Lung microvascular endothelial cell (primary cell): Measurements from ENCODE around the gene PROSER1. TPM values are rescaled to one million over a fixed set of nuclear protein-coding genes. Genes with fewer than 3 reads are reported as not detected.
A peak's percentile ranks its signal among the peaks of the same experiment; 100 is the strongest.
"Not testable (repeated sequence)": the region's sequence is repeated elsewhere in the genome, so short reads cannot be mapped to it uniquely, and the experiment has no call there.

Experiments
- DNase-seq, 2 donors: peaks; one replicate each; pipeline versions ENCODE4 v3.0.0 to v3.0.0-alpha.2; 2010; ENCODE audit warnings: low read depth in 2 of 2
- total RNA-seq: library from RNA; depleted of rRNA; stranded (reverse); fragments of >200 nt; gene quantifications from 2 replicates; pipeline ENCODE4 v1.2.1, GENCODE V29; 2014

Gene PROSER1
- total RNA-seq, 1 donor from 2014 or later = 11.3 TPM

DNA sequence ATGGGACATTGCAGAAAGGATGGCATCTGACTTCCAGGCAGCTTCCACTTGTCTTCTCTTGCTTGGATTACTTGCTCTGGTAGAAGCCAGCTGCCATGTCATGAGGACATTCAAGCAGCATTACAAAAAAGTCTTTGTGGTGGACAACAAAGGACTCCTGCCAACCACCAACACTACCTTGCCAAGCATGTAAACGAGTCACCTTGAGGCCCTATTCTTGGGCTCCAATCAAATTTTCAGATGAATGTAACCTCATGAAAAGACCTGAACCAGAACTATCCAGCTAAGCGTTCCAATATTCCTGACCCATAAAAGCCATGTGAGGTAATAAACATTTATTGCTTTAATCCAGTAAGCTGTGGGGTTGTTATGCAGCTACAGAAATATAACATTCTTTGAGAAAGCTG, 12.5 kb downstream of the PROSER1 start:
- no peak for DNase-seq

- no peak for DNase-seq
Observed at GRCh38 chr13:39023761-39024160, 14.1 kb downstream of the PROSER1 start.

DNA sequence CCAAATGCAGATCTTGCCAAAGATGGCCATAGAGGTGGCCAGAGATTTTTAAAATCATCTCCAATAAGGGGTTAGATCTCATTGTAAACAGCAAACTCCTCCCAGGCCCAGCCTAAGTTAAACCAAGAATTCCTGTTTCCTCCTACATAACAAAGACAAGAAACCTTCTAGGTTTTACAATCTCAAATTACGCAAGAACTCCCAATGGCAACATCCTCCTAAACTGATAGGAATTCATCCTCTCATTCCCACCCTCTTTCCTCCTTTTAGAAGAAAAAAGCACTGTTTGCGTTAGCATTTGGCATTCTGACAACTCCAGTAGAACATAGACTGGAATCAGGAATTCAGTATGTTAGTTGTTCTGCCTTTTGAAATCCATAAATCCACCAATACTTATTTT, 14.6 kb downstream of the PROSER1 start:
- DNase-seq = no peak

- DNase-seq = no peak
Observed at GRCh38 chr13:39020853-39021462, 16.9 kb downstream of the PROSER1 start.

DNA sequence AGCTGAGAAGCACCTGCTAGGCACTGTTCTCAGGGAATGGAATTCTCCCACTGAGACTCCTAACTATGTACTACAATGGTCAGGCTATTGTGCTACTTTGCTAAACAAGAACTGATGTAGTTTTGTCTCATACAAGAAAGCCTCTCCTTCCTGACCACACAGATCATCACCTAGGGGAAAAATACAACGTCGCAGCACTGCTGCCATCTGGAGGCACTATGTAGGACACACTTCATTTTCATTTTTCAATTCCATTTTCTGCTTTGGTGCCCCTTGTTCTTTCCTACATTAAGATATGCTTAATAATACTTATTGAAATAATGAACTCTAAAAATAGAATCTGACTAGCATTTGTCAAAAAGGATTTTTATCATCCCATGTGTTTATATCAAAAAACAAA, 21.1 kb downstream of the PROSER1 start:
- peak; percentile 44 to 72 for DNase-seq

- no peak for DNase-seq
Observed at GRCh38 chr13:39016087-39016486, 21.8 kb downstream of the PROSER1 start.

DNA sequence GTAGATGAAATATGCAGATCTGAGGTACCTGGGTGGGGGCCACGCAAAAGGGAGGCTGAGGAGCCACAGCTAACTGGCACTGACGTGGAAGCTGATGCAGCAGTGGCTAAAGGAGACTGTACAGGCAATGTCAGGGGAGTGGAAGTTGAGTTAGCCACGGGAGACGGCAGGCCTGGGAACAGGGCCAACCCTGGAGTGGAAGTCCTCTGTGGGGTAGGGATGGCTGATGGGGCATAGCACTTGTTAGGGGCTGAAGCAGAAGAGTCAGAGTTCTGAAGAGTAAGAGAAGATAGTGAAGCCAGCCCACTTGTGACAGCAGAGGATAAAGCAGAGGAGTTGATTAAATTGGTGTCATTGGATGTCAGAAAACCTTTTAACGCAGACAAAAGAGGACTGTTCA, 24.4 kb downstream of the PROSER1 start:
- no peak for DNase-seq

- no peak for DNase-seq
Observed at GRCh38 chr13:39012608-39013007, 25.3 kb downstream of the PROSER1 start.

GRCh38 chr13:39006371-39007111, 31.3 kb downstream of the PROSER1 start:
- DNase-seq = not testable (repeated sequence)

DNA sequence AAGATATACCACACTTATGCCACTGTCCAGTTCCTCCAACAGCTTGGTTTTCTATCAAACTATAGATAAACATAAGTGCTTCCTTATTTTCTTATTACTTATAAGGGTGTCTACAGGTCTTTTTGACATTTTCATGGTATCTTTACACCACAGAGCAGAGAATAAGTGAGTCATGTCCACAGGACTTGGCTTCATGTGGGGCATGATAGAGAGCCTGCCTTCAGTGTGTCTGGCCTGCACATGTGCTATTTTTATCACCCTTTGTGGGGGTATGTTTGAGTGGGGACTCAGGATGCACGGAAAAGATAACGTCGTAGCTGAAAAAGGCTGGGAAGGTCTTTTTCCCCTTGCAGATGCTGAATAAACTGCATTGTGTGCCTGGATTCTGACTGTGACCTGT, 39.1 kb downstream of the PROSER1 start:
- no peak for DNase-seq

GRCh38 chr13:38993381-38993780, 44.5 kb downstream of the PROSER1 start:
- DNase-seq = peak; percentile 6 to 79

GRCh38 chr13:38990693-38991092, 47.2 kb downstream of the PROSER1 start, which contains the start of gene STOML3:
STOML3 (minus strand) TSS chr13:38990831; CDS start chr13:38990721, 110 bp downstream.
- no peak for DNase-seq

DNA sequence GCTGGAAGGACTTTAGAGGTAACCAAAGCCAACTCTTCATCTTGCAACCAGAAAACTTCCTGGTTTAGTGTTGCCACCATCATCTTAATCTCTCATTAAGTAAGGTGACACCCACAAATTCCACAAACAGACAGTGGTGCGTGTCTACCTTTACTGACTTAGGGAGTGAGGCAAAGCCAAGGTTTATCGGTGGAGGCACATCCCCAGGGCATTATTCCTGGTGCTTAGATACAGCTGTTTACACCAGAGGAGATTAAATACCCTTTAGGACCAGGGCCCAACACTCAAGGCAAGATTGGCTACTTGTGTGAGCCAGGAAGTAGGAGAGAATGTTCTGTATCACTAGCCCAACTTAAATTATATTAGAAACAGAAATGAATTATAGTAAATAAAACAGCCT, 56.8 kb downstream of the PROSER1 start:
- no peak for DNase-seq

DNA sequence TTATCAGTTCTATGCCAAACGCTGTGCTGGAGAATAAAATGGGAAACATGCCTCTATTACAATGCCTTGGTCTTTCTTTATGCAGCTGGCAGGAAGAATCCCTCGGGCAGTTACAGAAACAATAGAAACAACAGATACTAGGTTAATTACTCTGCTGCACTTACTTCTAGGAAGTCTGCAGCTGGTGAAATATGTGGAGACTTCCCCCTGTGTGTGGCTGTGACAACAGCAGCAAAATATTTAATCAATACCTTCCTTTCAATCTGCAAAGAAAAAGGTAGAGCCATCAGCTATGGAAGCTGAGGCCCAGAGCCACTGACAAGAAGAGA, 57.2 kb downstream of the PROSER1 start:
- no peak for DNase-seq

GRCh38 chr13:38979891-38980749, 57.8 kb downstream of the PROSER1 start:
- DNase-seq = no peak

- DNase-seq = peak in 1 of 2 donors; percentile 33
Observed at GRCh38 chr13:38970380-38971051, 67.4 kb downstream of the PROSER1 start.

GRCh38 chr13:38969187-38969586, 68.7 kb downstream of the PROSER1 start:
- DNase-seq = no peak

- DNase-seq = no peak
Observed at GRCh38 chr13:38967446-38967845, 70.4 kb downstream of the PROSER1 start.

- DNase-seq = no peak
Observed at GRCh38 chr13:38965281-38965680, 72.6 kb downstream of the PROSER1 start.

DNA sequence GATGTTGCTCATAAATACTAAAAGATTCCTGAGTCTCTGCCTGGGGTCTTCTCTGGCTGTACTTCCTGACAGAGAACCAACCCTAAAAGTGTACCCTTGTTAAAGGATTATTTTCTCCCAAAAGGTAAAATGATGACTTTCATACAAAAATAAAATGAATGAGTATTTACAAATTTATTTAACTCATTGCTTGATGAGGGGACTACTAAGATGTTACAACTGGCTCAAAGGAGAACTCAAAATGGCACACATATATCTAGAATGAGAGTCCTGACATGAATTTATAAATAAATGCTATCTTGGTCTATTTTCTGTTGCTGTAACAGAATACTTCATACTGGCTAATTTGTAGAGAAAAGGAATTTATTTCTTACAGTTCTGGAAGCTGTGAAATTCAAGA, 77.7 kb downstream of the PROSER1 start:
- DNase-seq = no peak
